ENCODE data around the gene LIF.

DNA sequence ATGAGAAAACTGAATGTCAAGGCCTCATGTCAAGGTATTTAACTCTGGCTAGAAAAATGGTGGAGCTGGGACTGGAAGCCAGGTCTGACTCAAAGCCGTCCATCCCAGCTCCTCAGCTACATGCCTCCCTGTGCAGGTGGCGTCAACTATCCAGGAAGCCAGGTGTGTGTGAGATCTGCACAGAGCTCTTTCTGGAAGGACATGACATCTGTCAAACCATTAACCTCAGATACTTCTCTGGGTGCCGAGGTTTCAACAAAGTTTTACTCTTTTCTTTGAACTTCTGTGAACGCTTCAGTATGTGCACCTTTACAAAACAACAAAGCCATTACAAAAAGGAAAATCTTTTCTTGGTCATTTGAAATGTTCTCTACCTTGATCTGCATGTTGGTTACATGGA, 49.8 kb upstream of the LIF start:
- TF ChIP-seq, protein P1, sequence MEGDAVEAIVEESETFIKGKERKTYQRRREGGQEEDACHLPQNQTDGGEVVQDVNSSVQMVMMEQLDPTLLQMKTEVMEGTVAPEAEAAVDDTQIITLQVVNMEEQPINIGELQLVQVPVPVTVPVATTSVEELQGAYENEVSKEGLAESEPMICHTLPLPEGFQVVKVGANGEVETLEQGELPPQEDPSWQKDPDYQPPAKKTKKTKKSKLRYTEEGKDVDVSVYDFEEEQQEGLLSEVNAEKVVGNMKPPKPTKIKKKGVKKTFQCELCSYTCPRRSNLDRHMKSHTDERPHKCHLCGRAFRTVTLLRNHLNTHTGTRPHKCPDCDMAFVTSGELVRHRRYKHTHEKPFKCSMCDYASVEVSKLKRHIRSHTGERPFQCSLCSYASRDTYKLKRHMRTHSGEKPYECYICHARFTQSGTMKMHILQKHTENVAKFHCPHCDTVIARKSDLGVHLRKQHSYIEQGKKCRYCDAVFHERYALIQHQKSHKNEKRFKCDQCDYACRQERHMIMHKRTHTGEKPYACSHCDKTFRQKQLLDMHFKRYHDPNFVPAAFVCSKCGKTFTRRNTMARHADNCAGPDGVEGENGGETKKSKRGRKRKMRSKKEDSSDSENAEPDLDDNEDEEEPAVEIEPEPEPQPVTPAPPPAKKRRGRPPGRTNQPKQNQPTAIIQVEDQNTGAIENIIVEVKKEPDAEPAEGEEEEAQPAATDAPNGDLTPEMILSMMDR (conservative IDR thresholded peaks at IDR 0.05 in 1 of 2, IDR thresholded peaks at IDR 0.05 in 1 of 2; ENCODE audit: extremely low read depth in 1 of 2, insufficient read depth in 1 of 2, low read depth in 1 of 2, low read length in 2 of 2) = no peak
- no peak for TF ChIP-seq EZH2 (IDR thresholded peaks at IDR 0.05; ENCODE audit: borderline replicate concordance, low read length)

Data from mammary epithelial cell (primary cell).